ENCODE data around the gene NIPAL1. TPM values are rescaled to one million over a fixed set of nuclear protein-coding genes. Genes with fewer than 3 reads are reported as not detected.

NIPAL1 gene
- total RNA-seq, 2 donors from 2014 or later: 1.0 to 1.6 TPM

GRCh38 chr4:48033825-48034413, 17.3 kb downstream of the NIPAL1 start:
- intact Hi-C loops (cut with DNase I): no loop called here
- Histone ChIP-seq H3K4me1 (peaks cover 23% of the 10 kb centered on the region), H3K36me3 (replicated peaks in 1 of 2; ENCODE audit: insufficient read depth in 1 of 2, low read depth in 2 of 2) (no peaks in the 10 kb centered on the region), H3K9me3 (no peaks in the 10 kb centered on the region), H3K4me3 (no peak overlapping the region), H3K27me3 (no peaks in the 10 kb centered on the region), H3K27ac (no peak overlapping the region)
- DNase-seq (peak; percentile 20 to 66 (median 48)), ATAC-seq (peak; percentile 76)
- peak; percentile 16 to 57 (median 40) for TF ChIP-seq CTCF (IDR thresholded peaks at IDR 0.05)
- TF ChIP-seq POLR2A (IDR thresholded peaks at IDR 0.05): no peak
- WGBS, 2 donors: 86 to 90% methylated on average over 1 of the region's 1 CpG

GRCh38 chr4:48035952-48036351, 19.4 kb downstream of the NIPAL1 start:
- TF ChIP-seq POLR2A (IDR thresholded peaks at IDR 0.05): no peak
- TF ChIP-seq CTCF (IDR thresholded peaks at IDR 0.05): no peak
- no peak overlapping the region for H3K4me3 ChIP-seq
- whole genome bisulfite sequencing, 2 donors: 91 to 94% methylated on average over 3 of the region's 3 CpGs
- H3K36me3 ChIP-seq (replicated peaks in 1 of 2; ENCODE audit: insufficient read depth in 1 of 2, low read depth in 2 of 2): no peaks in the 10 kb centered on the region
- H3K27me3 ChIP-seq: no peaks in the 10 kb centered on the region
- H3K9me3 ChIP-seq: no peaks in the 10 kb centered on the region
- no peak for ATAC-seq
- H3K27ac ChIP-seq: no peak overlapping the region
- intact Hi-C loops (cut with DNase I): no loop called here
- H3K4me1 ChIP-seq: peaks cover 23% of the 10 kb centered on the region
- no peak for DNase-seq

- ATAC-seq: no peak
- Histone ChIP-seq H3K9me3 (no peaks in the 10 kb centered on the region), H3K27ac (no peak overlapping the region), H3K4me1 (peaks cover 17% of the 10 kb centered on the region), H3K36me3 (replicated peaks in 1 of 2; ENCODE audit: insufficient read depth in 1 of 2, low read depth in 2 of 2) (no peaks in the 10 kb centered on the region), H3K4me3 (no peak overlapping the region), H3K27me3 (no peaks in the 10 kb centered on the region)
- TF ChIP-seq CTCF (IDR thresholded peaks at IDR 0.05) (no peak), POLR2A (IDR thresholded peaks at IDR 0.05) (no peak)
- DNase-seq: no peak
- intact Hi-C loops (cut with DNase I): no loop called here
- WGBS, 2 donors: 56 to 70% methylated on average over 2 of the region's 2 CpGs
These were observed 20.5 kb downstream of the NIPAL1 start for GRCh38 chr4:48037117-48037462.

GRCh38 chr4:48038666-48039065, 22.1 kb downstream of the NIPAL1 start:
- H3K4me1 ChIP-seq: peaks cover 11% of the 10 kb centered on the region
- H3K4me3 ChIP-seq: no peak overlapping the region
- TF ChIP-seq POLR2A (IDR thresholded peaks at IDR 0.05) (no peak), CTCF (IDR thresholded peaks at IDR 0.05) (no peak)
- ATAC-seq (no peak), DNase-seq (no peak)
- no peaks in the 10 kb centered on the region for H3K36me3 ChIP-seq (replicated peaks in 1 of 2; ENCODE audit: insufficient read depth in 1 of 2, low read depth in 2 of 2)
- H3K9me3 ChIP-seq: no peaks in the 10 kb centered on the region
- no peaks in the 10 kb centered on the region for H3K27me3 ChIP-seq
- intact Hi-C loops (cut with DNase I): no loop called here
- WGBS, 2 donors: 2 to 9% methylated on average over 2 of the region's 2 CpGs
- H3K27ac ChIP-seq: no peak overlapping the region

- H3K9me3 ChIP-seq: no peaks in the 10 kb centered on the region
- DNase-seq (no peak), ATAC-seq (no peak)
- H3K36me3 ChIP-seq (replicated peaks in 1 of 2; ENCODE audit: insufficient read depth in 1 of 2, low read depth in 2 of 2): no peaks in the 10 kb centered on the region
- H3K27me3 ChIP-seq: no peaks in the 10 kb centered on the region
- no peak overlapping the region for H3K4me3 ChIP-seq
- TF ChIP-seq CTCF (IDR thresholded peaks at IDR 0.05) (no peak), POLR2A (IDR thresholded peaks at IDR 0.05) (no peak)
- H3K4me1 ChIP-seq: peaks cover 12% of the 10 kb centered on the region
- intact Hi-C loops (cut with DNase I): no loop called here
- H3K27ac ChIP-seq: no peak overlapping the region
These were observed 23.0 kb downstream of the NIPAL1 start for GRCh38 chr4:48039561-48039960.

Measured in body of pancreas (tissue), 4 donors.